Gastroesophageal sphincter (tissue), 4 donors: Measurements from ENCODE around the gene S100Z. TPM values are rescaled to one million over a fixed set of nuclear protein-coding genes. Genes with fewer than 3 reads are reported as not detected.

Source experiments
- ATAC-seq: fragments of 150-250 bp; one replicate; pipeline ENCODE4 v1.9.1; 2016; ENCODE audit warnings: mild to moderate bottlenecking, moderate library complexity
- H3K27ac ChIP-seq, 4 donors: fragments of 200-600 bp; sonication (generic) in 3 of 4; 1 replicate in 3 of 4; 2 replicates in 1 of 4; pipeline ENCODE4 v1.5.1; 2016 to 2019
- H3K27me3 ChIP-seq: fragments of 200-600 bp; sonication (generic); one replicate; pipeline ENCODE4 v1.5.1; 2019
- H3K36me3 ChIP-seq, 2 donors: fragments of 200-600 bp; sonication (generic); one replicate each; pipeline ENCODE4 v1.5.1; 2019; ENCODE audit warnings: control low read depth in 1 of 2
- H3K4me1 ChIP-seq, 3 donors: fragments of 200-600 bp; sonication (generic); 1 replicate in 2 of 3; 2 replicates in 1 of 3; pipeline ENCODE4 v1.5.1; 2016 to 2019; ENCODE audit warnings: control low read depth in 2 of 3
- H3K4me3 ChIP-seq, 2 donors: fragments of 200-600 bp; sonication (generic); one replicate each; pipeline ENCODE4 v1.5.1; 2019; ENCODE audit warnings: mild to moderate bottlenecking in 1 of 2, moderate library complexity in 1 of 2
- H3K9me3 ChIP-seq, 3 donors: fragments of 200-600 bp; sonication (generic); one replicate each; pipeline ENCODE4 v1.5.1; 2017 to 2019; ENCODE audit warnings: control low read depth in 2 of 3
- EP300 ChIP-seq: sonication (generic); formaldehyde crosslinking; IDR thresholded peaks from one replicate; pipeline ENCODE4 v1.6.1; 2017; ENCODE audit warnings: antibody characterized with exemption, mild to moderate bottlenecking
- POLR2A ChIP-seq, 2 donors: fragments of 450-650 bp; IDR thresholded peaks; one replicate each; pipeline ENCODE4 v1.6.1; 2017; ENCODE audit warnings: antibody characterized with exemption in 2 of 2, mild to moderate bottlenecking in 2 of 2, moderate library complexity in 1 of 2
- POLR2AphosphoS5 ChIP-seq: sonication (generic); formaldehyde crosslinking; IDR thresholded peaks from one replicate; pipeline ENCODE4 v1.6.1; 2017; ENCODE audit warnings: antibody characterized with exemption
- WGBS, 2 donors: methylation state at CpG; one replicate each; pipeline ENCODE4 v1.1.5; 2018; ENCODE audit warnings: low coverage in 1 of 2; 5-methylcytosine and 5-hydroxymethylcytosine counted together
- total RNA-seq, 4 donors: library from RNA; depleted of rRNA; stranded (reverse); fragments of >200 nt; gene quantifications; one replicate each; pipeline ENCODE4 v1.1.0, GENCODE V29; 2016
- TF ChIP-seq, protein P1 (sequence below), 4 experiments: fragments of 200-600 bp in 2 of 4; fragments of 450-650 bp in 2 of 4; sonication (generic) in 1 of 4; IDR thresholded peaks; one replicate each; pipeline ENCODE4 v1.5.1; 2017 to 2019; ENCODE audit warnings: antibody characterized with exemption in 4 of 4, mild to moderate bottlenecking in 2 of 4, moderate library complexity in 2 of 4

Gene S100Z
- total RNA-seq, 4 donors from 2014 or later = not detected

DNA sequence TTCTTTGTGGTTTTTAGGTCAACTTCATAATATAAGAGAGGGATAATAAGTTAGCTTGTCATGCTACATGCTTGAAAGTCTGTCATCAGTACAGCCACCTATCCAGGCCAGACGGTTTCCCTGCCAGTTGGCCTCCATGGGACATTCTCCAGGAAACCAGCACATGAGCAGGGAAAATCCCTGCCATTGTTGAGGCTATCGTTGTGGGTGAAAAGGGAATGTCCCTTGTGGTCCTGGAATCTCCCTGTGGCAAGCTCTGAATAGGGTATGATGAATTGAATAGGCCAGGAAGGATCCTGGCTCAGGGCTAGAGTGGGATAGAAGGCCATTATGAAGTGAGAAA is 18.7 kb upstream of the S100Z start:
- Histone ChIP-seq H3K27ac (no peak overlapping the region), H3K9me3 (no peaks in the 10 kb centered on the region), H3K27me3 (no peaks in the 10 kb centered on the region), H3K4me1 (no peaks in the 10 kb centered on the region), H3K36me3 (no peaks in the 10 kb centered on the region), H3K4me3 (no peak overlapping the region)
- no peak for ATAC-seq
- 25 to 43% methylated on average over 2 of the region's 2 CpGs for whole genome bisulfite sequencing, 2 donors
- TF ChIP-seq EP300 (no peak), POLR2A (IDR thresholded peaks at IDR 0.05) (no peak), POLR2AphosphoS5 (no peak)
- TF ChIP-seq, protein P1, sequence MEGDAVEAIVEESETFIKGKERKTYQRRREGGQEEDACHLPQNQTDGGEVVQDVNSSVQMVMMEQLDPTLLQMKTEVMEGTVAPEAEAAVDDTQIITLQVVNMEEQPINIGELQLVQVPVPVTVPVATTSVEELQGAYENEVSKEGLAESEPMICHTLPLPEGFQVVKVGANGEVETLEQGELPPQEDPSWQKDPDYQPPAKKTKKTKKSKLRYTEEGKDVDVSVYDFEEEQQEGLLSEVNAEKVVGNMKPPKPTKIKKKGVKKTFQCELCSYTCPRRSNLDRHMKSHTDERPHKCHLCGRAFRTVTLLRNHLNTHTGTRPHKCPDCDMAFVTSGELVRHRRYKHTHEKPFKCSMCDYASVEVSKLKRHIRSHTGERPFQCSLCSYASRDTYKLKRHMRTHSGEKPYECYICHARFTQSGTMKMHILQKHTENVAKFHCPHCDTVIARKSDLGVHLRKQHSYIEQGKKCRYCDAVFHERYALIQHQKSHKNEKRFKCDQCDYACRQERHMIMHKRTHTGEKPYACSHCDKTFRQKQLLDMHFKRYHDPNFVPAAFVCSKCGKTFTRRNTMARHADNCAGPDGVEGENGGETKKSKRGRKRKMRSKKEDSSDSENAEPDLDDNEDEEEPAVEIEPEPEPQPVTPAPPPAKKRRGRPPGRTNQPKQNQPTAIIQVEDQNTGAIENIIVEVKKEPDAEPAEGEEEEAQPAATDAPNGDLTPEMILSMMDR (IDR thresholded peaks at IDR 0.05) = no peak

DNA sequence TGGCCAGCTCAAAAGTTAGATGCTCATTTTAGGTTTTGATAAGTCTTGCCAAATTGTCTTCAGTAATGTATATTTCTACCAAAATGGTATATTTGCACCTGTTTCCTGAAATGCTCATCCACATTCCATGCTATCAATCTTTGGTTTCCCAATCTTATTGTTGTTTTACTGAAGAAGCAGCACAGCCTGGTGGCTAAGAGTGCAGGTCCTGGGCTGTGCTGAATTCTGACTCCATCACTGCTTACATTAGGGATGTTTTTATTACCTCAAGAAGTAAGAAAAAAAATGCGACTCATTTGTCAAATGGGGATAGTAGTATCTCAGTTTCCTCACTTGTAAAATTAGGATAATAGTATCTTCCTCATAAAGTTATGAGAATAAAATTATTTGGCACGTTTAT is 13.6 kb upstream of the S100Z start:
- Histone ChIP-seq H3K4me1 (no peaks in the 10 kb centered on the region), H3K27me3 (no peaks in the 10 kb centered on the region), H3K36me3 (no peaks in the 10 kb centered on the region), H3K4me3 (no peak overlapping the region), H3K27ac (no peak overlapping the region), H3K9me3 (no peaks in the 10 kb centered on the region)
- ATAC-seq = no peak
- no peak for TF ChIP-seq POLR2A (IDR thresholded peaks at IDR 0.05)
- TF ChIP-seq, protein P1 (IDR thresholded peaks at IDR 0.05) = no peak
- TF ChIP-seq POLR2AphosphoS5 = no peak
- no peak for TF ChIP-seq EP300
- WGBS, 2 donors = 68 to 80% methylated on average over 2 of the region's 2 CpGs

DNA sequence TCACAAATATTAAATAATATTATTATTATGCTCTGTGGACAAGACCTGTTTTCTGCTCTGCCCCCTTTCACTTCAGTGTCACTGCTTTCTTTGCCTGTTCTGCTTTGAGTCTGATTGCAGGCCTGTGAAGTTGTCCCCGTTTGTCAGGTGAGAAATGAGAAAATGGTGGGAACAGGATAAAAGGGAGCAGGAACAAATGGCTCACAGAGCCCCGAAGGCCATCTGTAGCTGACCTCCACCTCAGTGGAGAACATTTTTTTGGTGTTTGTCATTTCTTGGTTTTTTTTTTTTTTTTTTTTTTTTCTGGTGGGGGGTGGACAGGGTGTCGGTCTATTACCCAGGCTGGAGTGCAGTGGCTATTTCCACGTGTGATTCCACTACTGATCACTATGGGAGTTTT is 13.2 kb upstream of the S100Z start:
- Histone ChIP-seq H3K4me1 (no peaks in the 10 kb centered on the region), H3K4me3 (no peak overlapping the region), H3K27ac (no peak overlapping the region), H3K27me3 (no peaks in the 10 kb centered on the region), H3K9me3 (no peaks in the 10 kb centered on the region), H3K36me3 (no peaks in the 10 kb centered on the region)
- TF ChIP-seq POLR2AphosphoS5 (no peak), EP300 (no peak), POLR2A (IDR thresholded peaks at IDR 0.05) (no peak)
- TF ChIP-seq, protein P1 (IDR thresholded peaks at IDR 0.05) = no peak
- WGBS, 2 donors = 64 to 82% methylated on average over 2 to 4 of the region's 4 CpGs
- ATAC-seq = no peak

DNA sequence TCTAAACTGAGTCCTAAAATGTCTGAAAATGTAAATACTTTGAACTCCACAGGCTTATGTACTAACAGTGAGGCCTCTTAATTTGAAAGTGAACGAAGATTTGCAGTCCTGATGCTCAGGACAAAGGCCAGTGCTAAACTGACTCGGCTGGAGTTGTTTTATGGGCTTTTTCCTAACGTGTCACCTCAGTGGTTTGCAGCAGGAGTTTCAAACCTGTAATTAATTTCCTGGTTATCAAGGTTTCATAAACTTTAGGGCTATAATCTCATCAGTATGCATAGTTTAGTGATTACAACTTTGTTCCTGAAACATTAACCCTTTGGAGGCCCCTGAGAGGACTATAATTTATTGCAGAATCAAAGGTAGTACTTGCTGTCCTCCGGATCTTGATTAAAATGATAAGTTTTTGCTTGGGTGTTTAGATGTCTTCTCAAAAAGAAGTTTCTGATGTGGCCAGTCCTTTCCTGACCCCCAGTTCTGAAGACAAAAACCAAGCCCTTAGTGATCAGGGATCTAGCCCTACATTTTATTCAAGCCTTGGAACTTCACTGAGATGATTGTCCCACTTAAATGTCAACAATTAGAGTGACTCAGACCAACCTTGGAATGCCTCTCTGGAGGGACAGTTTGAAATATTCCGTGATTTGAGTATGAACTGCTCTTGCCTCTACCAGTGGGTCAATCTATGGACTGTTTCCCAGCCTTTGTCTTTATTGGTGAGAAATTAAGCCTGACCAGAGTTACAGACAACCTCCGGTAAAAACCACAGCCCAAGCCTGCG is 11.1 kb upstream of the S100Z start:
- 48 to 51% methylated on average over 4 to 6 of the region's 7 CpGs for WGBS, 2 donors

DNA sequence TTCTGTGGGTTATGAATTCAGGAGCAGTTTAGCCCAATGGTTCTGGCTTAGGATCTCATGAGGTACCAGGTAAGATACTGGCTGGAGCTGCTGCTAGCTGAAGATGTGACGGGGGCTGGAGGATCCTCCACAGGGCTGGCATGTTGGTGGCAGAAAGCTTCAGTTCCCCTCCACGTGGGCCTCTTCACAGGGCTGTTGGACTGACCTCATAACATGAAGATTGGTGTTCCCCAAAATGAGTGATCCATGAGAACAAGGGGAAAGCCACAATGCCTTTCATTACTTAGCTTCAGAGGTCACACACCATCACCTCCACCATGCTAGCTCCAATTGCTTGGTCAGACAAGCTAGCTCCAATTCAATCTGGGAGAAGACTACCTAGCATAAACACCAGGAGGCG is 8.5 kb upstream of the S100Z start:
- ATAC-seq = no peak
- Histone ChIP-seq H3K4me3 (no peak overlapping the region), H3K27me3 (no peaks in the 10 kb centered on the region), H3K9me3 (no peaks in the 10 kb centered on the region), H3K4me1 (no peaks in the 10 kb centered on the region), H3K36me3 (no peaks in the 10 kb centered on the region), H3K27ac (no peak overlapping the region)
- WGBS, 2 donors = 90 to 94% methylated on average over 3 of the region's 3 CpGs
- TF ChIP-seq POLR2A (IDR thresholded peaks at IDR 0.05) (no peak), EP300 (no peak), POLR2AphosphoS5 (no peak)

More for the DNA sequence above, 11.1 kb upstream of the S100Z start:
- no peaks in the 10 kb centered on the region for H3K9me3 ChIP-seq
- H3K36me3 ChIP-seq = no peaks in the 10 kb centered on the region
- no peaks in the 10 kb centered on the region for H3K4me1 ChIP-seq
- H3K27ac ChIP-seq = no peak overlapping the region
- TF ChIP-seq EP300 (no peak), POLR2AphosphoS5 (no peak), POLR2A (IDR thresholded peaks at IDR 0.05) (no peak)
- TF ChIP-seq, protein P1 (IDR thresholded peaks at IDR 0.05) = no peak
- no peak overlapping the region for H3K4me3 ChIP-seq
- no peak for ATAC-seq
- H3K27me3 ChIP-seq = no peaks in the 10 kb centered on the region
